DMS153 (cell line): ENCODE data around the gene ATP9B.
"Not testable (repeated sequence)": the region's sequence is repeated elsewhere in the genome, so short reads cannot be mapped to it uniquely, and the experiment has no call there.

Source experiments
- DNase-seq: peaks from one replicate; lab custom pipeline; 2025; lab: John Stamatoyannopoulos, UW

Gene ATP9B

DNA sequence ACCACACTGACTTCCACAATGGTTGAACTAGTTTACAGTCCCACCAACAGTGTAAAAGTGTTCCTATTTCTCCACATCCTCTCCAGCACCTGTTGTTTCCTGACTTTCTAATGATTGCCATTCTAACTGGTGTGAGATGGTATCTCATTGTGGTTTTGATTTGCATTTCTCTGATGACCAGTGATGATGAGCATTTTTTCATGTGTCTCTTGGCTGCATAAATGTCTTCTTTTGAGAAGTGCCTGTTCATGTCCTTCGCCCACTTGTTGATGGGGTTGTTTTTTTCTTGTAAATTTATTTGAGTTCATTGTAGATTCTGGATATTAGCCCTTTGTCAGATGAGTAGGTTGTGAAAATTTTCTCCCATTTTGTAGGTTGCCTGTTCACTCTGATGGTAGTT, 216.0 kb downstream of the ATP9B start:
- not testable (repeated sequence) for DNase-seq

- not testable (repeated sequence) for DNase-seq
These were observed 221.2 kb downstream of the ATP9B start for GRCh38 chr18:79290409-79290808.

DNA sequence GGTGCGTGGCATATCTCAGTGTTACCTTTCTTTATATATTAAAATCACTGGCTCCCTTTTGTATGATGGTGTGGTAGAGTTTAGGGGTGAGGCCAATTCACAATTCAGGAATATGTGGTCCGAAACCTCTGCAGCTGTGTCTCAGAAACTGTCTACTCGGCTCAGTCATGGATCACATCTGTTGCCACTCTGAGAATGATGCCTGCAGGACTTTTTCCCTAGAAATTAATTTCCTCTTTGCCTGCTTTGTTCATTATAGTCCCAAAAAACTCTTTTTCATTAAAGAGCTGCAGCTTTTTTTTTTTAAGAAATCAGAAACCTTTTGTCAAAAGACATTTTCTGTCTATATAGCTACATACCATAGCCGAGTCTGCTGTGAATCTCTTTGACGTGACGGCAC, 221.7 kb downstream of the ATP9B start:
- DNase-seq: no peak

DNA sequence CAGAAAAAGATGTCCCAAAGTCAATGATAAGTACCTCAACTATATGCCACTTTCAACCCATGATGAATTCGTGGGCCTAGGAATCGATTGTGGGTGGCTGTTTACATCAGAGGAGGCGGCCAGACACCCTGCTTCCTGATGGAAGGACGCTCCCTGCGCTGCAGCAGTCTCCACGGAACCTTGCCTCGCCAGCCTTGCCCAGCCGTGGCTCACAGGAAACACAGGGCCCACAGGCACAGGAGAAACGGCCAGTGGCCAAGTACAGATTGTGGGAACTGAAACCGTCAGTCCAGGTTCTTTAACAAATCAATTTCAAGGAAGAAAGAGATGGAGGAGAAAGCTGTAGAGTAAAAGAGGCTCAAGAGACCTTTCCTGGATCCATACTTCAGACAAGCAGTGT, 225.0 kb downstream of the ATP9B start:
- no peak for DNase-seq

- no peak for DNase-seq
These were observed 230.1 kb downstream of the ATP9B start for GRCh38 chr18:79299272-79299671.

- no peak for DNase-seq
These were observed 230.5 kb downstream of the ATP9B start for GRCh38 chr18:79299711-79300110.

DNA sequence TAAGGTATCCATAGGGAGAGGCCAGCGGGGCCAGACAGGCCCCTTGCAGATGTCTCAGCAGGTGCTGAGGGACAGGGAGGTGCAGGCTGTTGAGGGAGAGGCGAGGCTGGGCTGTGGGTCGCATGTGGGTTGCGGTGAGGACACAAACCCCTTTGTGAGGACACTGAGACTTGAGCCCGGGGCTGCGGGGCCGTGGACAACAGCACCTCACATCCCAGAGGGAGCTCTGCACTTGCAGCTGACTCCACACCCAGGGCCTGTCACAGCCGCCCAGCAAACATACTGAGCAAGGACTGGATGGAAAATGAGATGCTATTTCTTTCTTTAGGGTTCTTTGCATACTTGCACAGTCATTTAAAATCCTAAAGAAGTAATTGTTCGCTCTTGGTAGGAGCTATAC, 231.2 kb downstream of the ATP9B start:
- DNase-seq: no peak

DNA sequence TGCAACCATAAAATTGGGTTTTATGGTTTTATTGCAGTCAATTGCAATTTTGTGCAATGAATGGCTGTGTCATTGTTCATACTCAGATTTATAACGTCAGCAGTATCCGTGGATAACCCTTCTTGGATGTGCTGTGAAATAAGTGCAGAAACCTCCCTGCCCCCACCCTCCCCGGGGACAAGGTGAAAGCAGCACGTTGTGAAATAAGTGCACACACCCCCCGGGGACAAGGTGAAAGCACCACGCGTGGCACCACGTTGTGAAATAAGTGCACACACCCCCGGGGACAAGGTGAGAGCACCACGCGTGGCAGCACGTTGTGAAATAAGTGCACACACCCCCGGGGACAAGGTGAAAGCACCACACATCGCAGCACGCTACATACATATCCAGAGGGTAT, 232.9 kb downstream of the ATP9B start:
- DNase-seq: no peak

- DNase-seq: no peak
These were observed 236.7 kb downstream of the ATP9B start for GRCh38 chr18:79305911-79306310.

- DNase-seq: no peak
These were observed 240.6 kb downstream of the ATP9B start for GRCh38 chr18:79309614-79310358.

DNA sequence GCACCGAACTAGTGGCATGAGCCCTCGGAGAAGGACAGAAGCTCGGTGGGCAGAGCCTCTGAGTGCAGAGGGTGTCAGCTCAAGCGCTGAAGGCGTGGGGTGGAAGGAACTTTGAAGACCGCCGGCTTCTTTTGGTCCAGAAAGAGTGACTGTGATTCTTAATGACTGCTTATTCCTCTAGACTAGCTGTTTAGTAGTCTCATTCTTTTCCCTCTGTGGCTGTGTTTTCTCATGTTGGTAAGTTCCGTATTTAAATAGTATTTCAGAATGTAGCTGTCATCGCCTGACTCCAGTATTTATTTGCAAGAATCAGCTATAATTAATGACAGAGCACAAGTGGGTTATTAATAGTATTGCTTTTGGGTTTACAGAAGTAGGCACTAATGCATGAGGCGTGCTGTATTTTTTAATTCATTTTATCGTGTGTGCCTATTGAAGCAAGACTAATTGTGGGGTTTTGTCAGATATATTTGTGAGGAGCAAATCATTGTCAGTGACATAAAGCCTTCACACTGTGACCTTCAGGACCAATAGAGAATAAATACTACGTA, 245.7 kb downstream of the ATP9B start:
- DNase-seq: no peak

GRCh38 chr18:79315596-79315995, 246.4 kb downstream of the ATP9B start:
- DNase-seq: no peak

DNA sequence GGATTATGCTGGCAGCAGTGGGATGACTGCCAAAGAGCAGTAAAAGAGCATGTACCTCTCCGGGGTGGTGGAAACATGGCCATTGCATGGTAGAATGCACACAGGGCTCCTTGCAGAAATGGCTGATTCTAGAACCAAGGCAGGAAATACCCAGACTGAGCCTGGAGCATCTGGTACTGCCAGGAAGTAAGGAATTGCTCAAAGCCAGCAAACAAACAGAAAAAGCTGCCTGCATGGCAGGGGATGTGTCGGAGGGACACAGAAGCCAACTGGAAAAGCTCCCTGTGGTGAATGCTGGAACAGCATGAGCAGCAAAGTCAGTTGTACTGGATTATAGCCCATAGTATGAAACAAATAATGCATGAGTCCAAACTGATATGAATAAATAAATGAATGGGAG, 248.5 kb downstream of the ATP9B start:
- no peak for DNase-seq

DNA sequence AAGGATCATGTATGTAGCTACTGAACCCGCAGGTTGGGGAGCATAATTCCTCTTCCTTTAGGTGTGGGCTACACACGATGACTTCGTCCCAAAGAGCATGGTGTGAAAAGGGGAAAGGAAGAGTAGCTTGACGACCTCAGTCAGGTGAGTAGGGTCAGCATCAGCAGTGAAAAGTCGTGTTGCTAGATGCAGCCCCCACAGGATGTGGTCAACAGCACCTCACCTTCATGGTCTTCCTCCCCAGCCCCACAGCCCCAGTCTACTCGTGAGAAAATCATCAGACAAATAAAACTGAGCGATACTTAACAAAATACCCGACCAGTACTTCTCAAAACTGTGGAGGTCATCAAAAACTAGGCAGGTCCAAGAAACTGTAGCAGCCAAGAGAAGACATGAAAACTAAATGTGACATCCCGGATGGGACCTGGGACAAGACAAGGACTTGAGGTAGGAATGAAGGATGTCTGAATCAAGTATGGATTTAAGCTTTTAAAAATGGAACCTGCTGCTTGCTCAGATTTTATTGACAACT, 249.0 kb downstream of the ATP9B start:
- no peak for DNase-seq

GRCh38 chr18:79320216-79320850, 251.1 kb downstream of the ATP9B start:
- no peak for DNase-seq

GRCh38 chr18:79321625-79322405, 252.6 kb downstream of the ATP9B start:
- DNase-seq: no peak

GRCh38 chr18:79322441-79322840, 253.2 kb downstream of the ATP9B start:
- no peak for DNase-seq

DNA sequence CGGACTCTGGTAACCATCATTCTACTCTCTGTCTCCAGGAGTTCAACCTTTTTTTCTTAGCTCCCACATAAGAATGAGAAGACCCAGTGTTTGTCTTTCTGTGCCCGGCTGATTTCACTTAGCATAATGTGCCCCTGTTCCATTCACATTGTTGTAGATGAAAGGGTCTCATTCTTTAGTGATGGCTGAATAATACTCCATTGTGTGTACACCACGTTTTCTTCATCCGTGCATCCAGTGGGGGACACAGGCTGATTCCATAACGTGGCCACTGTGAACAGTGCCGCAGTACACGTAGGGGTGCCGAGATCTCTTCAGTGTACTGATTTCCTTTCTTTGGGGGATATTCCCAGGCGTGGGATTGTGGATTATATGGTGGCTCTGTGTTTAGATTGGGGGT, 254.3 kb downstream of the ATP9B start:
- DNase-seq: no peak

GRCh38 chr18:79326413-79327198, 257.4 kb downstream of the ATP9B start:
- no peak for DNase-seq

DNA sequence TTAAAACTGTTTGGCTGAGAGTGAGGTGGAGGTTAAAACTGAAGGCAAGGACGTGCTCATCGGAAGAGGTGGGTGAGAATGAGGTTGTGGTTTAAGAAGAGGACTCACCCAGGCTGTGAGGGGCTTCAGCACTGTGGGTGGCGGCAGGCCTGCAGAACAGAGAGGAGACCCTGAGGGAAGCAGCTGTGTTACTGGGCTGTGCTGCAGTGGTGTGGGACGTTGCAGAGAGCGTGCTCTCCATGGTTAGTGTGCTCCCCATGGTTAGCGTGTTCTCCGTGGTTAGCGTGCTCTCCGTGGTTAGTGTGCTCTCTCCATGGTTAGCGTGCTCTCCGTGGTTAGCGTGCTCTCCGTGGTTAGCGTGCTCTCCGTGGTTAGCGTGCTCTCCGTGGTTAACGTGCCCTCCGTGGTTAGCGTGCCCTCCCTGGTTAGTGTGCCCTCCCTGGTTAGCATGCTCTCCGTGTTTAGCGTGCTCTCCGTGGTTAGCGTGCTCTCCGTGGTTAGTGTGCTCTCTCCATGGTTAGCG, 258.1 kb downstream of the ATP9B start:
- DNase-seq: no peak

GRCh38 chr18:79327915-79328314, 258.7 kb downstream of the ATP9B start:
- not testable (repeated sequence) for DNase-seq
